Right lobe of liver (tissue), 6 donors: ENCODE measurements around the gene PPP1R26. TPM values are rescaled to one million over a fixed set of nuclear protein-coding genes. Genes with fewer than 3 reads are reported as not detected.
A peak's percentile ranks its signal among the peaks of the same experiment; 100 is the strongest.

Source experiments
- ATAC-seq, 4 donors: fragments of 200-7000 bp; cut with Tn5 transposase; one replicate each; pipeline ENCODE4 v1.9.1; 2020; ENCODE audit warnings: mild to moderate bottlenecking in 4 of 4, moderate library complexity in 4 of 4
- DNase-seq, 3 donors: peaks; one replicate each; pipeline ENCODE4 v3.0.0-alpha.2; 2020
- H3K27ac ChIP-seq, 3 donors: fragments of 200-600 bp; one replicate each; pipeline ENCODE4 v1.8.0; 2022
- H3K27me3 ChIP-seq, 2 donors: fragments of 200-600 bp; one replicate each; pipeline ENCODE4 v1.8.0; 2022
- H3K36me3 ChIP-seq, 4 donors: fragments of 200-600 bp; sonication (generic) in 1 of 4; one replicate each; pipeline versions ENCODE4 v1.5.1 to v1.8.0; 2017 to 2022; ENCODE audit warnings: control low read depth in 1 of 4
- H3K4me1 ChIP-seq, 4 donors: fragments of 200-600 bp; sonication (generic) in 1 of 4; one replicate each; pipeline versions ENCODE4 v1.5.1 to v1.8.0; 2017 to 2022; ENCODE audit warnings: control low read depth in 1 of 4
- H3K4me3 ChIP-seq, 3 donors: fragments of 200-600 bp; one replicate each; pipeline ENCODE4 v1.8.0; 2022
- H3K9me3 ChIP-seq, 4 donors: fragments of 200-600 bp; sonication (generic) in 1 of 4; one replicate each; pipeline versions ENCODE4 v1.5.1 to v1.8.0; 2017 to 2022; ENCODE audit warnings: control low read depth in 1 of 4
- POLR2A ChIP-seq: fragments of 450-650 bp; IDR thresholded peaks from one replicate; pipeline ENCODE4 v1.6.1; 2017; ENCODE audit warnings: antibody characterized with exemption, mild to moderate bottlenecking
- WGBS: methylation state at CpG from one replicate; pipeline ENCODE4 v1.1.6; 2018; ENCODE audit warnings: low coverage, low lambda C conversion rate; ENCODE audit not compliant: insufficient coverage; ENCODE audit errors: missing lambda C conversion rate; 5-methylcytosine and 5-hydroxymethylcytosine counted together
- intact Hi-C, 2 donors: fragments of 100-400 bp; cut with DNase I; formaldehyde crosslinking; loops; one replicate each; pipeline versions ENCODE4 v1.11.2 to v1.14.1; 2022
- total RNA-seq, 6 experiments: library from RNA; depleted of rRNA in 2 of 6; stranded (reverse); fragments of >200 nt in 2 of 6; fragmentation: NEBNext Ultra II Directional in 3 of 6; extraction: Animal tissue kit (Norgen Biotek cat#: 25700) in 3 of 6; gene quantifications; one replicate each; pipeline versions ENCODE4 v1.1.0 to v1.2.4, GENCODE V29; 2016 to 2023
- TF ChIP-seq, protein P1 (sequence below), 4 donors: fragments of 200-600 bp in 3 of 4; fragments of 450-650 bp in 1 of 4; IDR thresholded peaks; one replicate each; pipeline versions ENCODE4 v1.5.1 to v1.8.0; 2016 to 2022; ENCODE audit warnings: antibody characterized with exemption in 4 of 4, mild to moderate bottlenecking in 2 of 4
- donor health status: DM: no; HTN: yes; CAD: no.
- donor health status: DM: no; HTN: no; CAD: no.
- donor health status: DM: no; HTN: no; CAD: no.
- donor health status: DM: no; HTN: yes; CAD: no.
- donor health status: DM: no; HTN: yes; CAD: no.

The PPP1R26 gene
- total RNA-seq, 6 experiments from 2014 or later: 5.1 to 9.0 (median 7.7) TPM

DNA sequence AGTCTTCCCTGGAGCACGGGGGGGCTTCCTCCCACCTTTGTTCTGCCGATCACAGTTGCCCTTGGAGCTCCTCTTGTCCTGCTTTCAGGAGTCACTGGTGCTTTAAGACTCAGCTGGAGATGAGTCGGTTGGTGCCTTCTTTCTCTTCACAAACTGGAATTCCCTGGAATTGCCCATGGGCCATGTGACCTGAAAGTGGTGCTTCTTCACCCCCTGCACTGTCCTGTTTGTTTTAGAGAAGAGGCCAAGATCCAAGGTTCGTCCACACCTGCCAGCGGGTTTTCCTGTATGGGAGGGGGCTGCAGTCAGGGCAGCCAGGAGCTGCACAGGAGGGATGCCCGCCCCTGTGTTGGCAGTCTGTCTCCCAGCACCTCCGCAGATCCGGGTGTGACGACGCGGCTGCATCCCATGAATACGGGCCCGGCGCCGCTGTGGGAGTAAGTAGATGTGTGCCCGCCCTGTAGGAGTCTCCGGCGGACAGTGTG is 11.4 kb downstream of the PPP1R26 start:
- TF ChIP-seq POLR2A: no peak
- TF ChIP-seq, protein P1, sequence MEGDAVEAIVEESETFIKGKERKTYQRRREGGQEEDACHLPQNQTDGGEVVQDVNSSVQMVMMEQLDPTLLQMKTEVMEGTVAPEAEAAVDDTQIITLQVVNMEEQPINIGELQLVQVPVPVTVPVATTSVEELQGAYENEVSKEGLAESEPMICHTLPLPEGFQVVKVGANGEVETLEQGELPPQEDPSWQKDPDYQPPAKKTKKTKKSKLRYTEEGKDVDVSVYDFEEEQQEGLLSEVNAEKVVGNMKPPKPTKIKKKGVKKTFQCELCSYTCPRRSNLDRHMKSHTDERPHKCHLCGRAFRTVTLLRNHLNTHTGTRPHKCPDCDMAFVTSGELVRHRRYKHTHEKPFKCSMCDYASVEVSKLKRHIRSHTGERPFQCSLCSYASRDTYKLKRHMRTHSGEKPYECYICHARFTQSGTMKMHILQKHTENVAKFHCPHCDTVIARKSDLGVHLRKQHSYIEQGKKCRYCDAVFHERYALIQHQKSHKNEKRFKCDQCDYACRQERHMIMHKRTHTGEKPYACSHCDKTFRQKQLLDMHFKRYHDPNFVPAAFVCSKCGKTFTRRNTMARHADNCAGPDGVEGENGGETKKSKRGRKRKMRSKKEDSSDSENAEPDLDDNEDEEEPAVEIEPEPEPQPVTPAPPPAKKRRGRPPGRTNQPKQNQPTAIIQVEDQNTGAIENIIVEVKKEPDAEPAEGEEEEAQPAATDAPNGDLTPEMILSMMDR (IDR thresholded peaks at IDR 0.05): no peak
- ATAC-seq (peak; percentile 78 to 87 (median 84)), DNase-seq (peak; percentile 64 to 90 (median 89))
- Histone ChIP-seq H3K4me1 (peaks cover 0 to 31% (median 10%) of the 10 kb centered on the region in 4 donors), H3K27ac (peak overlapping the region; percentile 65 to 97 (median 91)), H3K36me3 (peaks cover 0 to 8% (median 3%) of the 10 kb centered on the region in 4 donors), H3K27me3 (no peaks in the 10 kb centered on the region), H3K4me3 (peak overlapping the region; percentile 33 to 67 (median 63)), H3K9me3 (no peaks in the 10 kb centered on the region)
- intact Hi-C loops: no loop called here
- WGBS: 5% methylated on average over 12 of the region's 18 CpGs

DNA sequence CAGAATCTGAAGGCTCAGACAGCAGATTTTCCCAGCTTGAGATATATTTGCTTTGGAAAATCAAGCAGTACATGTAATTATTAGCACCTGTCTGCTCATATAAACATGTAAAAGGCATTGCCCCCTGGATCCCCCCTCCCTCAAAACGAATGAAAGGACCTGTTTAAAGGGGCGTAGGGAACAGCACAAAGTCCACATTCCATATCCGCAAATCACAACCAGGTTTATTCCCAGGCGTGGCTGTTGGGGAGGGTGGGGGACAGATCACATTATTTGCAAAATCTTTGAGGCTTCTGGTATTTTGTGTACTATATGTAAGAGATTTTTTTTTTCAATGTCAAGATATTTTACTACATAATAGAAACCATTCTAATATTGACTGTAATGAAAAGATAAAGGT is 12.2 kb downstream of the PPP1R26 start:
- peaks cover 0 to 31% (median 10%) of the 10 kb centered on the region in 4 donors for H3K4me1 ChIP-seq
- DNase-seq (peak in 1 of 3 donors; percentile 17), ATAC-seq (peak in 3 of 4 donors; percentile 16 to 39 (median 23))
- peaks cover 0 to 3% (median under 1%) of the 10 kb centered on the region in 4 donors for H3K36me3 ChIP-seq
- intact Hi-C loops: no loop called here
- TF ChIP-seq, protein P1 (IDR thresholded peaks at IDR 0.05): no peak
- TF ChIP-seq POLR2A: no peak
- 14% methylated on average over 4 of the region's 4 CpGs for WGBS
- H3K27me3 ChIP-seq: no peaks in the 10 kb centered on the region
- no peaks in the 10 kb centered on the region for H3K9me3 ChIP-seq
- peak overlapping the region; percentile 65 to 97 (median 91) for H3K27ac ChIP-seq
- H3K4me3 ChIP-seq: peak overlapping the region; percentile 33 to 67 (median 63)

DNA sequence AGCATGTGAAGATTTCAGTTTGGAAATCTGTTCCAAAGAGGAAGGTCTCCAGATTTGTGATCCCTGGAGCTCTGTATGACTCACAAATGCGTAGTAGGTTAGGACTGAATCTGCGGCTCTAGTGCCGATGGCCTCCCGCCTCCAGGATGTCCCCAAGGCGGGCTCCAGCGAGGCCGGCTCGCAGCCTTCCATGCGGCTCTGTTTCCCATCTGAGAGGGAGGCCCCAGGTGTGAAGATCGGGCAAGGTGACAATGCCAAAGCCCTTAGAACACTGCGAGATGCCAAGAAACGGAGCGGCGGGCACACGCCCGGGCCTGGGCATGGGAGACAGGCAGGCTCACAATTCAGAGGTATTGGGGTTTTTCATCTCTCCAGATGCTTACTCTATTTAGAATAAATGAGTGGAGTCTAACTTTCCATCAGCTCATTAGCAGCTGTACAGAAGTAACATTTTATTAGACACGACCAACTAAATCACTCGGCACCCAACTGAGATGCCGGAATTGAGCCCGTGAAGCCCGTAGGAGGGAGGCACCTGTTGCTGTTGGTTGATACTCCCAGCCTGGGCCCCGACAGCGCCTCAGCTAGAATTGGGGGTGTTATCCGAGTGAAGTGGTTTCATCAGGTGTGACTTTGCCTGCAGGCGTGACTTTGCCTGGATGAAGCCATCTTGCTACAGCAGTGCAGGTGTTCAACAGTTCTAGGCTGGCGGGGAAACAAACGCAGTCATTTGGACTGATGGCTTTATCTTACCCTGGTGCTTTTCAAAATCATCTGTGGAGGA is 13.5 kb downstream of the PPP1R26 start:
- peak overlapping the region in 1 of 3 donors; percentile 67 for H3K4me3 ChIP-seq
- no peak overlapping the region for H3K27ac ChIP-seq
- no peak for ATAC-seq
- no peaks in the 10 kb centered on the region for H3K27me3 ChIP-seq
- peaks cover 0 to under 1% (median 0%) of the 10 kb centered on the region in 4 donors for H3K36me3 ChIP-seq
- peak in 2 of 3 donors; percentile 12 to 39 for DNase-seq
- TF ChIP-seq POLR2A: no peak
- TF ChIP-seq, protein P1 (IDR thresholded peaks at IDR 0.05): no peak
- WGBS: 93% methylated on average over 22 of the region's 27 CpGs
- H3K4me1 ChIP-seq: peaks cover 0 to 31% (median 10%) of the 10 kb centered on the region in 4 donors
- intact Hi-C loops: no loop called here
- H3K9me3 ChIP-seq: no peaks in the 10 kb centered on the region

DNA sequence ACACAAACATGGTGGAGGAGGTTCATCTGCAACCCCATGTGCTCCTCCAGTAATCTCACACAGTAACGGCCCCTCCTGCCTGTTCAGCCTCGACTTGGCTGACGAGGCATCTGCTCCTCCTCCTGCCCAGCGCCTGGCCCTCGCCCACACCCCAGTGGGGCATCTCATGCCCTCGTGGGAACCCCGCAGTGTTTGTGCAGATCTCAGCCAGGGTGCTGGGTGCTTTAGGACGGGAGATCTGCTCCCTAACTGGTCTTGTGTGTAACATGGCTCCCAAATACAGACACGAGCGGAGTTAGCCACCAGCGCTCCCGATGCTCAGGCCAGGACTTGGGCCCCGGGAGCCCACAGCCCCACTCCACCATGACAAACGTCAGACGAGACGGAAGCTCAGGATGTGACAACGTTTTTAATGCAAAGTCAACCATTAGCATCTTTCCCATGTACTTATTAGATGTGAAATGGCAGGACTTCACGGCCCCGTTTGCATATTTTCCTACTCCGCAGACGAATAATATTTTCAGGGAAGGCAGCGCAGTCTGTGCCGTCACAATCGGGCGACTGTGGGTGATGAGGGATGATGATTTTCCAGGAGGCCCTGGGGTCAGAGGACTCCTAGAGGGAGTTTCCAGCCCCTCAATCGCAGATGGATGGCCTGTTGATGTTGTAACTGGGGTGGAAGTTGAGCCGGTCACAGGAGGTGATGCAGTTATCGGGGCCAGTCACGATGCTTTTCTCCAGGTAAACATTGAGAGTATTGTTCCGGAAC is 15.4 kb downstream of the PPP1R26 start:
- ATAC-seq: no peak
- H3K27ac ChIP-seq: no peak overlapping the region
- 73% methylated on average over 23 of the region's 30 CpGs for WGBS
- TF ChIP-seq POLR2A: no peak
- TF ChIP-seq, protein P1 (IDR thresholded peaks at IDR 0.05): no peak
- no peaks in the 10 kb centered on the region for H3K27me3 ChIP-seq
- H3K4me3 ChIP-seq: no peak overlapping the region
- H3K4me1 ChIP-seq: peaks cover 0 to 22% (median 2%) of the 10 kb centered on the region in 4 donors
- no peaks in the 10 kb centered on the region for H3K36me3 ChIP-seq
- DNase-seq: peak in 2 of 3 donors; percentile 5 to 32
- intact Hi-C loops: no loop called here
- no peaks in the 10 kb centered on the region for H3K9me3 ChIP-seq
